ENCODE results near the gene RNF152. TPM values are rescaled to one million over a fixed set of nuclear protein-coding genes. Genes with fewer than 3 reads are reported as not detected.

Gene RNF152, protein sequence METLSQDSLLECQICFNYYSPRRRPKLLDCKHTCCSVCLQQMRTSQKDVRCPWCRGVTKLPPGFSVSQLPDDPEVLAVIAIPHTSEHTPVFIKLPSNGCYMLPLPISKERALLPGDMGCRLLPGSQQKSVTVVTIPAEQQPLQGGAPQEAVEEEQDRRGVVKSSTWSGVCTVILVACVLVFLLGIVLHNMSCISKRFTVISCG
- 11.1 and 16.0 TPM in 2 replicates for total RNA-seq

GRCh38 chr18:61892683-61893308 is at the start of gene RNF152:
TSS of gene RNF152 (minus strand) at chr18:61893007. CDS start at chr18:61816463, 76,544 bp downstream.

